ENCODE measurements around the gene UMAD1. TPM values are rescaled to one million over a fixed set of nuclear protein-coding genes. Genes with fewer than 3 reads are reported as not detected.

UMAD1 gene
- total and polyA plus RNA-seq, 2 donors (not counting 3 experiments of a cell fraction or from before 2014, with no cell fraction given), result 5.6 to 6.6 TPM

DNA sequence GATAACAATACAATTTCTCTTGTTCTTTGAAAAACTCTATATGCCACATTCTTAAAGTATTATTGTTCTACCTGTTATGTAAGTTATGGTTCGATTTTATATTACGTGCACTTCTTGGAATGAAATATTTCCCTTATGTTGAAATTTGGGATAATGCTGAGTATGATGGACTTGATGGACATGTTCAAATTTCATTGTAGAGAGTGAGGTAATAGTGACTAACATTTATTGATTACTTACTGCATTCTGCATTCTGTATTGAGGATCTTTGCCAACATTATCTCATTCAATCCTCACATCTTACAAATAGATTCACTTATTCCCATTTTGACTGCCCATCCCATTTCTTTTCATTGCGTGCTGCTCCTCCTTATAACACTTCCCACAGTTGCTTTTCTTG, 208.3 kb downstream of the UMAD1 start:
- no TSS peak for BruUV-seq (replicated peaks)

More for the DNA sequence above, 208.3 kb downstream of the UMAD1 start:
- DNase-seq (ENCODE audit: low read depth, low spot score) (no peak), FAIRE-seq (no peak)
- H4K20me1 ChIP-seq (replicated peaks; ENCODE audit: control insufficient read depth, extremely low read depth, insufficient read depth, low read length), result no peaks in the 10 kb centered on the region
- no peaks in the 10 kb centered on the region for H3K9me3 ChIP-seq (replicated peaks; ENCODE audit: control insufficient read depth, insufficient read depth, low read length)
- ChIA-PET CTCF (interaction anchor here (1.5 kb wide), 1 partner anchor 13 kb away, joined by 6 read pairs; no protein-coding TSS in a partner anchor), POLR2A (no interaction called here)
- no peak overlapping the region for H3K27ac ChIP-seq (ENCODE audit: insufficient read depth, low read depth, low read length)
- dilution Hi-C loops (cut with MboI; ENCODE audit: extremely low pct_ligation_motif_present, low sequenced_read_pairs) (no loop called here), intact Hi-C loops (cut with micrococcal nuclease) (no loop called here)
- H3K9me1 ChIP-seq (replicated peaks; ENCODE audit: control insufficient read depth, extremely low read depth, insufficient read depth, low read length), result no peaks in the 10 kb centered on the region
- H3K4me2 ChIP-seq (ENCODE audit: insufficient read depth, low read length), result no peak overlapping the region
- no peaks in the 10 kb centered on the region for H3K27me3 ChIP-seq (ENCODE audit: control insufficient read depth in 2 of 2, insufficient read depth in 2 of 2, low read length in 2 of 2)
- TF ChIP-seq MYC (IDR thresholded peaks at IDR 0.05; ENCODE audit: low read depth, low read length), result no peak
- TF ChIP-seq, protein P1, sequence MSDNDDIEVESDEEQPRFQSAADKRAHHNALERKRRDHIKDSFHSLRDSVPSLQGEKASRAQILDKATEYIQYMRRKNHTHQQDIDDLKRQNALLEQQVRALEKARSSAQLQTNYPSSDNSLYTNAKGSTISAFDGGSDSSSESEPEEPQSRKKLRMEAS (IDR thresholded peaks at IDR 0.05; ENCODE audit: insufficient read depth, insufficient read length), result no peak
- TF ChIP-seq, protein P2, sequence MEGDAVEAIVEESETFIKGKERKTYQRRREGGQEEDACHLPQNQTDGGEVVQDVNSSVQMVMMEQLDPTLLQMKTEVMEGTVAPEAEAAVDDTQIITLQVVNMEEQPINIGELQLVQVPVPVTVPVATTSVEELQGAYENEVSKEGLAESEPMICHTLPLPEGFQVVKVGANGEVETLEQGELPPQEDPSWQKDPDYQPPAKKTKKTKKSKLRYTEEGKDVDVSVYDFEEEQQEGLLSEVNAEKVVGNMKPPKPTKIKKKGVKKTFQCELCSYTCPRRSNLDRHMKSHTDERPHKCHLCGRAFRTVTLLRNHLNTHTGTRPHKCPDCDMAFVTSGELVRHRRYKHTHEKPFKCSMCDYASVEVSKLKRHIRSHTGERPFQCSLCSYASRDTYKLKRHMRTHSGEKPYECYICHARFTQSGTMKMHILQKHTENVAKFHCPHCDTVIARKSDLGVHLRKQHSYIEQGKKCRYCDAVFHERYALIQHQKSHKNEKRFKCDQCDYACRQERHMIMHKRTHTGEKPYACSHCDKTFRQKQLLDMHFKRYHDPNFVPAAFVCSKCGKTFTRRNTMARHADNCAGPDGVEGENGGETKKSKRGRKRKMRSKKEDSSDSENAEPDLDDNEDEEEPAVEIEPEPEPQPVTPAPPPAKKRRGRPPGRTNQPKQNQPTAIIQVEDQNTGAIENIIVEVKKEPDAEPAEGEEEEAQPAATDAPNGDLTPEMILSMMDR (IDR thresholded peaks at IDR 0.05; ENCODE audit: extremely low read depth in 1 of 2, insufficient read depth in 1 of 2, low read depth in 1 of 2, low read length in 2 of 2), result no peak
- no peak for TF ChIP-seq GATA2 (IDR thresholded peaks at IDR 0.05; ENCODE audit: insufficient read depth, insufficient read length, low read depth, low read length)
- no peak for TF ChIP-seq FOS (IDR thresholded peaks at IDR 0.05; ENCODE audit: borderline replicate concordance, insufficient read depth, low read length)
- no peak for TF ChIP-seq JUN (IDR thresholded peaks at IDR 0.05; ENCODE audit: borderline replicate concordance, insufficient read depth, insufficient read length, low read depth)
- TF ChIP-seq EZH2 (IDR thresholded peaks at IDR 0.05; ENCODE audit: borderline replicate concordance, low read depth, low read length, severe bottlenecking), result no peak
- TF ChIP-seq POLR2AphosphoS5 (IDR thresholded peaks at IDR 0.05; ENCODE audit: insufficient read depth, low read depth, low read length), result no peak
- no peak for TF ChIP-seq POLR2A (IDR thresholded peaks at IDR 0.05; ENCODE audit: low read depth, low read length)
- H3K4me1 ChIP-seq (ENCODE audit: control insufficient read depth, extremely low read depth, insufficient read depth, low read length), result no peaks in the 10 kb centered on the region
- no peaks in the 10 kb centered on the region for H3K79me2 ChIP-seq (ENCODE audit: control insufficient read depth, insufficient read depth, low read length)
- H3K36me3 ChIP-seq (ENCODE audit: control insufficient read depth in 2 of 2, extremely low read depth in 1 of 2, insufficient read depth in 2 of 2, low read length in 2 of 2), result no peaks in the 10 kb centered on the region
- no peak overlapping the region for H3K9ac ChIP-seq (replicated peaks; ENCODE audit: extremely low read depth, insufficient read depth, low read length)
- H2AFZ ChIP-seq (ENCODE audit: low read depth, low read length), result no peak overlapping the region
- H3K4me3 ChIP-seq (replicated peaks in 1 of 3; ENCODE audit: insufficient read depth in 1 of 3, low read depth in 1 of 3, low read length in 3 of 3), result no peak overlapping the region
